ENCODE data around the gene RBP2. TPM values are rescaled to one million over a fixed set of nuclear protein-coding genes. Genes with fewer than 3 reads are reported as not detected.

Gene RBP2
- total RNA-seq, 2 donors from 2014 or later, result not detected

GRCh38 chr3:139517321-139518065 is 41.2 kb upstream of the RBP2 start:
- Histone ChIP-seq H3K36me3 (no peaks in the 10 kb centered on the region), H3K9me3 (no peaks in the 10 kb centered on the region), H3K4me1 (no peaks in the 10 kb centered on the region), H3K27me3 (no peaks in the 10 kb centered on the region), H3K27ac (no peak overlapping the region), H3K4me3 (no peak overlapping the region)
- no peak for DNase-seq (ENCODE audit: low spot score)
- no peak for TF ChIP-seq CTCF (IDR thresholded peaks at IDR 0.05)

- no peaks in the 10 kb centered on the region for H3K36me3 ChIP-seq
- no peaks in the 10 kb centered on the region for H3K27me3 ChIP-seq
- no peaks in the 10 kb centered on the region for H3K9me3 ChIP-seq
- no peak for TF ChIP-seq CTCF (IDR thresholded peaks at IDR 0.05)
- H3K4me3 ChIP-seq, result no peak overlapping the region
- H3K27ac ChIP-seq, result no peak overlapping the region
- DNase-seq (ENCODE audit: low spot score), result no peak
- no peaks in the 10 kb centered on the region for H3K4me1 ChIP-seq
Observed at GRCh38 chr3:139514741-139515140, 38.4 kb upstream of the RBP2 start.

GRCh38 chr3:139509631-139510030 is 33.3 kb upstream of the RBP2 start:
- Histone ChIP-seq H3K9me3 (no peaks in the 10 kb centered on the region), H3K36me3 (no peaks in the 10 kb centered on the region), H3K4me1 (no peaks in the 10 kb centered on the region), H3K27ac (no peak overlapping the region), H3K4me3 (no peak overlapping the region), H3K27me3 (no peaks in the 10 kb centered on the region)
- no peak for DNase-seq (ENCODE audit: low spot score)
- TF ChIP-seq CTCF (IDR thresholded peaks at IDR 0.05), result no peak

- no peak for DNase-seq (ENCODE audit: low spot score)
- H3K27ac ChIP-seq, result no peak overlapping the region
Observed at GRCh38 chr3:139506766-139507165, 30.4 kb upstream of the RBP2 start.

GRCh38 chr3:139505829-139506386 is 29.6 kb upstream of the RBP2 start:
- H3K4me3 ChIP-seq, result no peak overlapping the region
- H3K9me3 ChIP-seq, result no peaks in the 10 kb centered on the region
- DNase-seq (ENCODE audit: low spot score), result no peak
- H3K27ac ChIP-seq, result no peak overlapping the region
- no peaks in the 10 kb centered on the region for H3K27me3 ChIP-seq
- H3K4me1 ChIP-seq, result no peaks in the 10 kb centered on the region
- H3K36me3 ChIP-seq, result no peaks in the 10 kb centered on the region
- no peak for TF ChIP-seq CTCF (IDR thresholded peaks at IDR 0.05)

More at GRCh38 chr3:139506766-139507165, 30.4 kb upstream of the RBP2 start:
- Histone ChIP-seq H3K4me3 (no peak overlapping the region), H3K9me3 (no peaks in the 10 kb centered on the region), H3K4me1 (no peaks in the 10 kb centered on the region), H3K36me3 (no peaks in the 10 kb centered on the region), H3K27me3 (no peaks in the 10 kb centered on the region)
- TF ChIP-seq CTCF (IDR thresholded peaks at IDR 0.05), result no peak

Measured in right atrium auricular region (tissue), 2 donors.